GM18909 (cell line): Measurements from ENCODE around the gene PACSIN2.

ENCODE experiments used
- ATAC-seq: cut with Tn5 transposase; IDR thresholded peaks from one replicate; pipeline ENCODE4 v1.9.1; 2021; ENCODE audit warnings: mild to moderate bottlenecking; ENCODE audit not compliant: unreplicated experiment, poor library complexity

Gene PACSIN2

GRCh38 chr22:42873356-42873755 lies 141.6 kb downstream of the PACSIN2 start:
- ATAC-seq = no peak

GRCh38 chr22:42872821-42873220 lies 142.1 kb downstream of the PACSIN2 start:
- no peak for ATAC-seq

GRCh38 chr22:42871146-42872050 lies 143.6 kb downstream of the PACSIN2 start:
- no peak for ATAC-seq

GRCh38 chr22:42869888-42870480 lies 145.0 kb downstream of the PACSIN2 start:
- no peak for ATAC-seq

- ATAC-seq = no peak
Observed at GRCh38 chr22:42869463-42869862, 145.5 kb downstream of the PACSIN2 start.

GRCh38 chr22:42868751-42869251 lies 146.1 kb downstream of the PACSIN2 start:
- no peak for ATAC-seq

GRCh38 chr22:42866100-42866499 lies 148.8 kb downstream of the PACSIN2 start:
- ATAC-seq = no peak

- ATAC-seq = no peak
Observed at GRCh38 chr22:42865536-42865935, 149.4 kb downstream of the PACSIN2 start.

- ATAC-seq = no peak
Observed at GRCh38 chr22:42863349-42863961, 151.5 kb downstream of the PACSIN2 start.

GRCh38 chr22:42862045-42862734 lies 152.8 kb downstream of the PACSIN2 start:
- ATAC-seq = no peak

GRCh38 chr22:42860968-42861367 lies 154.0 kb downstream of the PACSIN2 start:
- ATAC-seq = no peak

- no peak for ATAC-seq
Observed at GRCh38 chr22:42857845-42858481, 157.0 kb downstream of the PACSIN2 start.

GRCh38 chr22:42856865-42857704 lies 157.9 kb downstream of the PACSIN2 start, which contains the start of gene ARFGAP3:
Gene ARFGAP3, minus strand, starts transcription at chr22:42857273. Its CDS starts 91 bp downstream, at chr22:42857182.
- peak; percentile 81 for ATAC-seq

GRCh38 chr22:42856179-42856864 lies 158.6 kb downstream of the PACSIN2 start:
- ATAC-seq = peak; percentile 27

- no peak for ATAC-seq
Observed at GRCh38 chr22:42855721-42856120, 159.2 kb downstream of the PACSIN2 start.

- ATAC-seq = no peak
Observed at GRCh38 chr22:42855211-42855610, 159.7 kb downstream of the PACSIN2 start.

- no peak for ATAC-seq
Observed at GRCh38 chr22:42848941-42849550, 165.9 kb downstream of the PACSIN2 start.

GRCh38 chr22:42847110-42847509 lies 167.8 kb downstream of the PACSIN2 start:
- ATAC-seq = no peak
